Mucosa of descending colon (tissue), 3 donors: ENCODE measurements around the gene NDUFC1. TPM values are rescaled to one million over a fixed set of nuclear protein-coding genes. Genes with fewer than 3 reads are reported as not detected.

ENCODE experiments used
- ATAC-seq: fragments of 200-7000 bp; cut with Tn5 transposase; one replicate; pipeline ENCODE4 v1.9.1; 2020; ENCODE audit warnings: mild to moderate bottlenecking, moderate library complexity
- DNase-seq, 3 donors: peaks; one replicate each; pipeline ENCODE4 v3.0.0-alpha.2; 2020
- H3K36me3 ChIP-seq: fragments of 200-600 bp; one replicate; pipeline ENCODE4 v1.8.0; 2021; ENCODE audit warnings: low read depth, mild to moderate bottlenecking
- H3K4me1 ChIP-seq: fragments of 200-600 bp; one replicate; pipeline ENCODE4 v1.8.0; 2021; ENCODE audit warnings: low read depth, mild to moderate bottlenecking
- H3K4me3 ChIP-seq: fragments of 200-600 bp; one replicate; pipeline ENCODE4 v1.8.0; 2021; ENCODE audit warnings: mild to moderate bottlenecking
- H3K9me3 ChIP-seq: fragments of 200-600 bp; one replicate; pipeline ENCODE4 v1.8.0; 2021; ENCODE audit warnings: mild to moderate bottlenecking
- CTCF ChIP-seq: fragments of 200-600 bp; IDR thresholded peaks from one replicate; pipeline ENCODE4 v1.8.0; 2022; ENCODE audit warnings: antibody characterized with exemption, mild to moderate bottlenecking
- intact Hi-C, 2 donors: fragments of 100-400 bp; cut with DNase I in 1 of 2; cut with micrococcal nuclease in 1 of 2; formaldehyde crosslinking; loops; one replicate each; pipeline versions ENCODE4 v1.11.0 to v1.11.1; 2022; cut with DNase I, micrococcal nuclease
- total RNA-seq, 3 donors: library from RNA; stranded (reverse); fragmentation: NEBNext Ultra II Directional in 2 of 3; extraction: Animal tissue kit (Norgen Biotek cat#: 25700) in 2 of 3; gene quantifications; one replicate each; pipeline versions ENCODE4 v1.2.1 to v1.2.4, GENCODE V29; 2021 to 2023
- donor health status: DM: no; HTN: no; CAD: no; lungs with moderate emphysema.
- donor health status: DM: no; HTN: no; CAD: no.
- donor health status: DM: no; HTN: yes; CAD: no.

Gene NDUFC1
- total RNA-seq, 3 donors from 2014 or later: 68.0 to 89.3 (median 85.8) TPM

GRCh38 chr4:139278912-139279759 lies 23.1 kb downstream of the NDUFC1 start:
- no peak for TF ChIP-seq CTCF
- Histone ChIP-seq H3K36me3 (no peaks in the 10 kb centered on the region), H3K9me3 (no peaks in the 10 kb centered on the region), H3K4me1 (peaks cover 13% of the 10 kb centered on the region), H3K4me3 (no peak overlapping the region)
- ATAC-seq: peak; percentile 27
- DNase-seq: no peak
- intact Hi-C loops: no loop called here

GRCh38 chr4:139278485-139278884 lies 23.8 kb downstream of the NDUFC1 start:
- Histone ChIP-seq H3K36me3 (no peaks in the 10 kb centered on the region), H3K9me3 (no peaks in the 10 kb centered on the region), H3K4me3 (no peak overlapping the region), H3K4me1 (peaks cover 13% of the 10 kb centered on the region)
- no peak for ATAC-seq
- no peak for TF ChIP-seq CTCF
- intact Hi-C loops: no loop called here
- DNase-seq: no peak

- Histone ChIP-seq H3K36me3 (no peaks in the 10 kb centered on the region), H3K9me3 (no peaks in the 10 kb centered on the region), H3K4me3 (no peak overlapping the region), H3K4me1 (peaks cover 13% of the 10 kb centered on the region)
- intact Hi-C loops: no loop called here
- TF ChIP-seq CTCF: no peak
- DNase-seq (no peak), ATAC-seq (no peak)
Observed at GRCh38 chr4:139275281-139275735, 27.0 kb downstream of the NDUFC1 start.

- TF ChIP-seq CTCF: no peak
- Histone ChIP-seq H3K9me3 (no peaks in the 10 kb centered on the region), H3K36me3 (no peaks in the 10 kb centered on the region), H3K4me1 (peaks cover 9% of the 10 kb centered on the region), H3K4me3 (no peak overlapping the region)
- no peak for ATAC-seq
- DNase-seq: no peak
- intact Hi-C loops: no loop called here
Observed at GRCh38 chr4:139274790-139275189, 27.5 kb downstream of the NDUFC1 start.

- H3K36me3 ChIP-seq: no peaks in the 10 kb centered on the region
- no peak overlapping the region for H3K4me3 ChIP-seq
- no peaks in the 10 kb centered on the region for H3K9me3 ChIP-seq
- intact Hi-C loops: no loop called here
- DNase-seq (no peak), ATAC-seq (no peak)
- H3K4me1 ChIP-seq: no peaks in the 10 kb centered on the region
- TF ChIP-seq CTCF: no peak
Observed at GRCh38 chr4:139273835-139274234, 28.4 kb downstream of the NDUFC1 start.
